ENCODE results near the gene NETO1. TPM values are rescaled to one million over a fixed set of nuclear protein-coding genes. Genes with fewer than 3 reads are reported as not detected.

NETO1 gene
- polyA plus RNA-seq, 1 donor (not counting 4 experiments of a cell fraction or from before 2014, with no cell fraction given) = 19.2 TPM

DNA sequence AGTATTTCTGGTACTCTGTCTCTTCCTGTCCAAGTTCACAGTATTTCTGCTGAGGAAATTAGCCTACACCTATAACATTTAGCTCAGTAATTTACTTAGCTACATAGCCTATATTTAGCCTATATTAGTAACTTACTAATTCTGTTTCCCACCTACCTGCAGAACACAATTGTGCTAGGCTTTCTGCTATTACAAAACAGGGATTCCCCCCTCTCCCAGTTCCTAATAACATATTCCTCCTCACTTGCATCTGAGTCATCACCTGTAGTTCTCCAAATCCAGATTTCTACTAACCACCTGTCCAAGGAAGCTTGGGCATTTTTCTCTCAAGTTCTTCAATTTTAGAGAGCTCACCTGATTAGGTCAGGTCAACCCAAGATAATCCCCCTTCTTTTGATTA, 94.9 kb downstream of the NETO1 start:
- H3K4me3 ChIP-seq (ENCODE audit: control insufficient read depth in 2 of 3, extremely low read depth in 1 of 3, insufficient read depth in 2 of 3, low read depth in 1 of 3, low read length in 3 of 3) = no peak overlapping the region
- H3K27ac ChIP-seq (ENCODE audit: control insufficient read depth, insufficient read depth, low read length) = no peak overlapping the region
- TF ChIP-seq, protein P1, sequence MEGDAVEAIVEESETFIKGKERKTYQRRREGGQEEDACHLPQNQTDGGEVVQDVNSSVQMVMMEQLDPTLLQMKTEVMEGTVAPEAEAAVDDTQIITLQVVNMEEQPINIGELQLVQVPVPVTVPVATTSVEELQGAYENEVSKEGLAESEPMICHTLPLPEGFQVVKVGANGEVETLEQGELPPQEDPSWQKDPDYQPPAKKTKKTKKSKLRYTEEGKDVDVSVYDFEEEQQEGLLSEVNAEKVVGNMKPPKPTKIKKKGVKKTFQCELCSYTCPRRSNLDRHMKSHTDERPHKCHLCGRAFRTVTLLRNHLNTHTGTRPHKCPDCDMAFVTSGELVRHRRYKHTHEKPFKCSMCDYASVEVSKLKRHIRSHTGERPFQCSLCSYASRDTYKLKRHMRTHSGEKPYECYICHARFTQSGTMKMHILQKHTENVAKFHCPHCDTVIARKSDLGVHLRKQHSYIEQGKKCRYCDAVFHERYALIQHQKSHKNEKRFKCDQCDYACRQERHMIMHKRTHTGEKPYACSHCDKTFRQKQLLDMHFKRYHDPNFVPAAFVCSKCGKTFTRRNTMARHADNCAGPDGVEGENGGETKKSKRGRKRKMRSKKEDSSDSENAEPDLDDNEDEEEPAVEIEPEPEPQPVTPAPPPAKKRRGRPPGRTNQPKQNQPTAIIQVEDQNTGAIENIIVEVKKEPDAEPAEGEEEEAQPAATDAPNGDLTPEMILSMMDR (optimal IDR thresholded peaks at IDR 0.05 in 1 of 3, IDR thresholded peaks at IDR 0.05 in 1 of 3, conservative IDR thresholded peaks at IDR 0.05 in 1 of 3; ENCODE audit: extremely low read depth in 1 of 3, insufficient read depth in 2 of 3, low read length in 3 of 3) = no peak
- TF ChIP-seq EZH2 (IDR thresholded peaks at IDR 0.05; ENCODE audit: low read length) = no peak
- FAIRE-seq = no peak
- H3K27me3 ChIP-seq (ENCODE audit: control insufficient read depth, extremely low read depth, insufficient read depth, low read length) = no peaks in the 10 kb centered on the region
- no peak overlapping the region for H3K4me2 ChIP-seq (ENCODE audit: control insufficient read depth, extremely low read depth, insufficient read depth, low read depth, low read length)
- H3K4me1 ChIP-seq (ENCODE audit: control insufficient read depth, extremely low read depth, insufficient read depth, low read length) = no peaks in the 10 kb centered on the region
- no peak for DNase-seq (ENCODE audit: low read depth, low spot score)
- H3K9ac ChIP-seq (ENCODE audit: control insufficient read depth, extremely low read depth, insufficient read depth, low read length) = no peak overlapping the region
- H3K9me1 ChIP-seq (ENCODE audit: control insufficient read depth, extremely low read depth, insufficient read depth, low read length) = no peaks in the 10 kb centered on the region
- H2AFZ ChIP-seq (ENCODE audit: control insufficient read depth, low read length) = no peak overlapping the region
- H3K79me2 ChIP-seq (ENCODE audit: control insufficient read depth, insufficient read depth, low read length) = no peaks in the 10 kb centered on the region
- dilution Hi-C loops (cut with MboI; ENCODE audit: extremely low pct_ligation_motif_present, low sequenced_read_pairs) = no loop called here
- no peaks in the 10 kb centered on the region for H3K9me3 ChIP-seq (ENCODE audit: control insufficient read depth, low read depth, low read length)
- H4K20me1 ChIP-seq (ENCODE audit: control insufficient read depth, extremely low read depth, insufficient read depth, low read length) = no peaks in the 10 kb centered on the region
- no peaks in the 10 kb centered on the region for H3K36me3 ChIP-seq (ENCODE audit: control insufficient read depth in 2 of 2, extremely low read depth in 1 of 2, insufficient read depth in 2 of 2, low read length in 2 of 2)

DNA sequence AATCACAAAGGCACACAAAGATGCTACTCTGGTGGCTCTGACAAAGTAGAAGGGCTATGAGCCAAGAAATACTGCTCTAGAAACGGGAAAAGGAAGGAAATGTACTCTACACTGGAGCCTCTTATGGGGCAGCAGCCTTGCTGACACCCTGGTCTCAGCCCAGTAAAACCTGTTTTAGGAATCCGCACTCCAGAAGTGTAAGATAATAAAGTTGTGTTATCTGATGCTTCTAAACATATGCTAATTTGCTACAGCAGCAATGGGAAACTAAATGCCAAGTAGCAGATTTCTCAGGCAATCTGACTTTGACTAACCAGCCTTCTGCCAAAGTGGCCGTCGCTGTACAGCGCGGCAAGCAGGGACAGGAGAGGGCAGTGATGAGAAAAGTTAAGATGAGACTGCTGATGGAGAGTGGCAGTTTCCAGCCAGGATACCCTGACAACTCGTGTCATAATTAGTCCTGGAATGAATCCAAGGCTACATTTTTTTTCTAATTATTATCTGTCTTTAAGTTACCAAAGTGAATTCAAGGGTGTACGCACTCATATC, 99.0 kb downstream of the NETO1 start:
- Histone ChIP-seq H3K36me3 (ENCODE audit: control insufficient read depth in 2 of 2, extremely low read depth in 1 of 2, insufficient read depth in 2 of 2, low read length in 2 of 2) (no peaks in the 10 kb centered on the region), H3K4me2 (ENCODE audit: control insufficient read depth, extremely low read depth, insufficient read depth, low read depth, low read length) (no peak overlapping the region), H3K4me1 (ENCODE audit: control insufficient read depth, extremely low read depth, insufficient read depth, low read length) (no peaks in the 10 kb centered on the region), H3K4me3 (ENCODE audit: control insufficient read depth in 2 of 3, extremely low read depth in 1 of 3, insufficient read depth in 2 of 3, low read depth in 1 of 3, low read length in 3 of 3) (no peak overlapping the region), H3K9me1 (ENCODE audit: control insufficient read depth, extremely low read depth, insufficient read depth, low read length) (no peaks in the 10 kb centered on the region), H3K9me3 (ENCODE audit: control insufficient read depth, low read depth, low read length) (no peaks in the 10 kb centered on the region), H3K27ac (ENCODE audit: control insufficient read depth, insufficient read depth, low read length) (no peak overlapping the region), H3K79me2 (ENCODE audit: control insufficient read depth, insufficient read depth, low read length) (no peaks in the 10 kb centered on the region), H2AFZ (ENCODE audit: control insufficient read depth, low read length) (no peak overlapping the region), H3K9ac (ENCODE audit: control insufficient read depth, extremely low read depth, insufficient read depth, low read length) (no peak overlapping the region), H4K20me1 (ENCODE audit: control insufficient read depth, extremely low read depth, insufficient read depth, low read length) (no peaks in the 10 kb centered on the region), H3K27me3 (ENCODE audit: control insufficient read depth, extremely low read depth, insufficient read depth, low read length) (no peaks in the 10 kb centered on the region)
- no peak for FAIRE-seq
- TF ChIP-seq, protein P1 (optimal IDR thresholded peaks at IDR 0.05 in 1 of 3, IDR thresholded peaks at IDR 0.05 in 1 of 3, conservative IDR thresholded peaks at IDR 0.05 in 1 of 3; ENCODE audit: extremely low read depth in 1 of 3, insufficient read depth in 2 of 3, low read length in 3 of 3) = peak in 2 of 3 experiments; percentile 14 to 47
- no peak for TF ChIP-seq EZH2 (IDR thresholded peaks at IDR 0.05; ENCODE audit: low read length)
- no peak for DNase-seq (ENCODE audit: low read depth, low spot score)
- dilution Hi-C loops (cut with MboI; ENCODE audit: extremely low pct_ligation_motif_present, low sequenced_read_pairs) = no loop called here
